Type B pancreatic cell (in vitro differentiated cells): Measurements from ENCODE around the gene PEA15. TPM values are rescaled to one million over a fixed set of nuclear protein-coding genes. Genes with fewer than 3 reads are reported as not detected.

Experiments
- DNase-seq: peaks from one replicate; pipeline ENCODE4 v3.0.0; 2021; ENCODE audit warnings: mixed read lengths; ENCODE audit not compliant: unreplicated experiment; ENCODE audit errors: extremely low spot score
- H3K27ac Mint-ChIP-seq: 2 replicates; pipeline ENCODE4 v1.8.0; 2021; ENCODE audit warnings: mild to moderate bottlenecking, mixed read lengths
- H3K27me3 Mint-ChIP-seq: 2 replicates; pipeline ENCODE4 v1.8.0; 2021; ENCODE audit warnings: mixed read lengths
- H3K36me3 Mint-ChIP-seq: 2 replicates; pipeline ENCODE4 v1.8.0; 2021; ENCODE audit warnings: mixed read lengths
- H3K4me1 Mint-ChIP-seq: one replicate; pipeline ENCODE4 v1.8.0; 2021; ENCODE audit warnings: mixed read lengths; ENCODE audit not compliant: unreplicated experiment
- H3K4me3 Mint-ChIP-seq: 2 replicates; pipeline ENCODE4 v1.8.0; 2021; ENCODE audit warnings: mild to moderate bottlenecking, mixed read lengths
- H3K9me3 Mint-ChIP-seq: 2 replicates; pipeline ENCODE4 v1.8.0; 2021; ENCODE audit warnings: mixed read lengths
- total RNA-seq: library from RNA; stranded (reverse); gene quantifications from 2 replicates; pipeline ENCODE4 v1.2.1, GENCODE V29; 2021; ENCODE audit warnings: low replicate concordance
- TF ChIP-seq, protein P1 (sequence below): fragments of 200-600 bp; sonication (generic); conservative IDR thresholded peaks from 2 replicates; pipeline ENCODE4 v1.5.0; 2021; ENCODE audit warnings: antibody characterized with exemption, mild to moderate bottlenecking

The PEA15 gene
- total RNA-seq, 1 donor from 2014 or later: 67.7 TPM

DNA sequence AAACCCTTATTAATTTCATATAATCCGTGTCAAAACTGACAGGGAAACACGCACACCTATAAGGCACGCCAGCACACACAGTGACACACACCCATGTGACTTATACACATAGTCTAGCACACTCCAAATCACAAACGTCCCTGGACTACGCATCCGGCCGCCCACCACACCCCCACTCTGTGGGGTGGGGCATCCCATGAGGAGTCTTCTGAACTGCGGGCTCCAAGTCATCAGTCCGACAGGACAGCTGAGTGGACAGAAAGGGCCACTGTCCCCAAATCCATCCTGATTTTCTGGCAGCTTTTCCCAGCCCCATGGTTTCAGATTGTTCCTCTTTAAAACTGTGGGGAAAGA is 829 bp downstream of the PEA15 start:
- Mint-ChIP-seq H3K9me3 (no peaks in the 10 kb centered on the region), H3K4me1 (peaks cover 50% of the 10 kb centered on the region), H3K27ac (peak overlapping the region; percentile 88), H3K36me3 (peaks cover 16% of the 10 kb centered on the region), H3K27me3 (no peaks in the 10 kb centered on the region), H3K4me3 (peak overlapping the region; percentile 90)
- no peak for DNase-seq
- TF ChIP-seq, protein P1, sequence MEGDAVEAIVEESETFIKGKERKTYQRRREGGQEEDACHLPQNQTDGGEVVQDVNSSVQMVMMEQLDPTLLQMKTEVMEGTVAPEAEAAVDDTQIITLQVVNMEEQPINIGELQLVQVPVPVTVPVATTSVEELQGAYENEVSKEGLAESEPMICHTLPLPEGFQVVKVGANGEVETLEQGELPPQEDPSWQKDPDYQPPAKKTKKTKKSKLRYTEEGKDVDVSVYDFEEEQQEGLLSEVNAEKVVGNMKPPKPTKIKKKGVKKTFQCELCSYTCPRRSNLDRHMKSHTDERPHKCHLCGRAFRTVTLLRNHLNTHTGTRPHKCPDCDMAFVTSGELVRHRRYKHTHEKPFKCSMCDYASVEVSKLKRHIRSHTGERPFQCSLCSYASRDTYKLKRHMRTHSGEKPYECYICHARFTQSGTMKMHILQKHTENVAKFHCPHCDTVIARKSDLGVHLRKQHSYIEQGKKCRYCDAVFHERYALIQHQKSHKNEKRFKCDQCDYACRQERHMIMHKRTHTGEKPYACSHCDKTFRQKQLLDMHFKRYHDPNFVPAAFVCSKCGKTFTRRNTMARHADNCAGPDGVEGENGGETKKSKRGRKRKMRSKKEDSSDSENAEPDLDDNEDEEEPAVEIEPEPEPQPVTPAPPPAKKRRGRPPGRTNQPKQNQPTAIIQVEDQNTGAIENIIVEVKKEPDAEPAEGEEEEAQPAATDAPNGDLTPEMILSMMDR: no peak

DNA sequence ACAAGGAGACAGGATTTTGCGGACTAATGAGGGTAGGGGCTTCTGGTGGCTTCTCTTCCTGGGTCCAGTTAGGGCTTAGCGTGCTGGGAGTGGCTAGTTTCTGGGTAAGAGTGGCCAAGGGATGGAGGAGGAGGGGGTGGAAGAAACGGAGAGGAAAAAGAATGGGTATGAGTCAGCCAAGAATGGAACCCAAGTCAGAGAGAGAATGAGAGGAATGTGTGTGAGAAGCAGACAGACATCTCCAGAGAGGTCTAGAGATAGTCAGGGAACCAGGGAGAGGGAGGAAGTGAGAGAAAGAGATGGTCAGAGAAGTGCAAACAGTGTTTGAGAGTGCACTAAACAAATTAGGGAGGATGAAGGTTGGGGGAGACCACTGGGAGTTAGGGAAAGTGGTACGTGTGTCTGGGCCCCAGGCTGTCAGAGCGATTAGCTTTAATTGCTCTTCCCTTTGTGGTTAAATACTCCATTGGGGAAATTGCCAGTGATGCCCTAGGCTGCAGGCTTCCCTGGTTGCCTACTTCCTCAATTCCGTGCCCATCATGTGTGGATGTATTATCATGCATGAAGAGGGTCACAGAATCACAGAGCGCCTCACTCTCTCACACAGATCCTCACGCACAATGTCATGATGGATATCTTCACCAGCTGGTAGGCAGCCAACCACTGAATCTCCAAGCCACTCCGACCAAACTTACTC is 1.4 kb downstream of the PEA15 start:
- peak overlapping the region; percentile 90 for H3K4me3 Mint-ChIP-seq
- H3K27me3 Mint-ChIP-seq: no peaks in the 10 kb centered on the region
- peak overlapping the region; percentile 88 for H3K27ac Mint-ChIP-seq
- peaks cover 50% of the 10 kb centered on the region for H3K4me1 Mint-ChIP-seq
- TF ChIP-seq, protein P1: no peak
- peaks cover 20% of the 10 kb centered on the region for H3K36me3 Mint-ChIP-seq
- DNase-seq: no peak
- no peaks in the 10 kb centered on the region for H3K9me3 Mint-ChIP-seq

DNA sequence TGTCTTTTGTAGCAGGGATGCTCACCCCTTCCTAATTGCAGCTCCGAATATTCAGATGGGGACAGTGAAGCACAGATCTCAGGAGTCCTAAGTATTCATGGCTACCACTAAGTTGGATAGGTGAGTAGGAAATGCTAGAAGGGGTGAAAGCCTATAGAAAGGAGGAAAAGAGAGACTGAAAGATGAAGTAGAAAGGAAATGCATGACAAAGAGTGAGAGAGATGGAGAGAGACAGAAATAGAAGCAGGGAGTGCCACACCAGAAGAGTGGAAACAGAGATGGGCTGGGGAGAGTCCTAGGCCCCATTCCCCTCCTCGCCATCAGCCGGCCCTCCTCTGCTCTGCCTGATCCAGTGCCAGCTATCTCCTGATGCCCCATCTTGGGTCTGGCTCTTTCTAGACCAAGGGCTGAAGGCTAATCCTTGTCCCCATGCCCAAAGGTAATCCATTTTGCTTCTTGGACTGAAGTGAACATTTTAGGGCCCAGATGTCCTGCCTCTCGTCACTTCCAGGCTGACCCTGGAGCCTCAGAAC is 2.0 kb downstream of the PEA15 start:
- Mint-ChIP-seq H3K4me1 (peaks cover 50% of the 10 kb centered on the region), H3K9me3 (no peaks in the 10 kb centered on the region), H3K27ac (peak overlapping the region; percentile 88), H3K27me3 (no peaks in the 10 kb centered on the region), H3K4me3 (peak overlapping the region; percentile 90), H3K36me3 (peaks cover 24% of the 10 kb centered on the region)
- DNase-seq: no peak
- TF ChIP-seq, protein P1: no peak

DNA sequence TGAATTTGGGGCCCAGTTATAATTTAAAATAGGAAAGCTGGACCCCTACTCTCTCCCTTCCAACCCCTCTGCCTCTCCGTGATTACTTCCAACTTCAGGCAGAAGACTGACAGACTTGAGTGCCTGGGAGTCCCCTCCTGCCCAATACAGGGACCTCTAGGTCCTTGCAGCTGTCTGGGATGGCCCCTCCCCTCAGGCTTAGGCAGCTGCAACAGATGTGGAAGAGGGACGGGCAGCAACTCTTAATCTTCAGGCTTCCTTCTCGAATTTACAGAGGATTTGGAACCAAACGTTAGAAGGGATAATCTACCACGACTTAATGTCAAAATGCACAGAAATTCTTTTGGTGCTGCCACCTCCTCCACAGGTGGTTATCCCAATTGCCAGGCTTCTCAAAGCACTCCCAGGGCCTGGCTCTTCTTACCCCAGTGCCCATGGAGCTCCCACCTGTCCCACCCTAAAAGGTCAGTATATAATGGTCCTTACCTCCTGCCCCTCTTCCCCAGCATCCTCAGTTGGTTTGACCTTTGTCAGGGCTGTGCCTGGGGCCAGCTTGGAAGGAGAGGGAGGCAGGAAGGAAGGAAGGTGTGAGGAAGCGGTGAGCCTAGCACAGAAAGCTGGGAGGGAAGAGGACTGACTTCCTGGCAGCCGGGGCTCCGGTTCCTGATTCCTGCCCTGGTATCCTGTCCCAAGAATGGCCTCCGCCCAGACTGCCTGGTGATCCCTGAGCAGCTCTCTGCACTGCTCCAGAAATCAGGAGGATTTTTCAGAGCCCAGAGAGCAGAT is 2.8 kb downstream of the PEA15 start:
- Mint-ChIP-seq H3K4me1 (peaks cover 50% of the 10 kb centered on the region), H3K36me3 (peaks cover 31% of the 10 kb centered on the region), H3K27ac (peak overlapping the region; percentile 61), H3K27me3 (no peaks in the 10 kb centered on the region), H3K4me3 (peak overlapping the region; percentile 90), H3K9me3 (no peaks in the 10 kb centered on the region)
- TF ChIP-seq, protein P1: no peak
- no peak for DNase-seq

DNA sequence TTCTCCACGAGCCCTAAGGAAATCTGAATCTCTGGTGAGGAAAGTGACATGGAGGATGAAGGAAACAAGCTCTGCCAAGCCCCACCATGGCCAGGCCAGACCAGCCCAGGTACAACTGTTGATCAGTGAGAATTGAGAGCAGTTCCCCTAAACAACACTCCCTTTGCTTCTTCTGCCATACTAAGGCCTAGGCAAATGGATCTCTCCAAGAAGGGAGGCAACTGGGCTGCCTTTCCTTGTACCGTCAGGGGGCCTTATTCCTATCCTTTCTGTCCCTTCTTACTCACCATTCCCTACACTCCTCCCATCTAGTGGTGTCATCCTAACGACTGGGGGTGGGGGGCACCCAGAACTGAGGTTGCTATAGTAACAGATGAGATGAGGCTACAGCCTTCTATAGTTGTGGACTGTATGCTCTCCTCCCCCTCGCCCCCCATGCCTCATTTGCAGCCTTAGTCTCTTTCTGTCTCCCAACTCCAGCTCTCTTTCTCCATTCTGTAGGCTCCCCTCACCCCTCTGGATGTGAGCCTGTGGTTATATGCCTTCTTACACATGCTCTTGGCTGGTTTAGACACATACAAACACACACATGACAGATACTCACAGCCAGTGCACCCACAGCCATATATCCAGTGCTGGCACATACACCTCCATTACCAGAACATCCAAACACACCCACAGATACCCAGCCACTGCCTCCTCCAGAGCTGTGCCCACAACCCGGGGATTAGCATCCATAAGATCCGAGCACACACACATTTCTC is 3.6 kb downstream of the PEA15 start:
- Mint-ChIP-seq H3K4me3 (peak overlapping the region; percentile 60), H3K4me1 (peaks cover 50% of the 10 kb centered on the region), H3K36me3 (peaks cover 35% of the 10 kb centered on the region), H3K27me3 (no peaks in the 10 kb centered on the region), H3K27ac (peak overlapping the region; percentile 61), H3K9me3 (no peaks in the 10 kb centered on the region)
- TF ChIP-seq, protein P1: no peak
- DNase-seq: no peak
